Retinal pigment epithelial cell (primary cell): ENCODE measurements around the gene PTPRN2.

Experiments used
- DNase-seq: peaks from one replicate; pipeline ENCODE4 v3.0.0-alpha.2; 2010; ENCODE audit warnings: low read depth
- H3K4me3 ChIP-seq: 2 replicates; pipeline ENCODE4 v1.5.1; 2011; ENCODE audit warnings: mild to moderate bottlenecking, low read length, control low read depth, moderate library complexity
- TF ChIP-seq, protein P1 (sequence below): conservative IDR thresholded peaks from 2 replicates; pipeline ENCODE4 v1.5.1; 2011; ENCODE audit warnings: low read depth, low read length, control low read depth, inconsistent platforms

Gene PTPRN2

DNA sequence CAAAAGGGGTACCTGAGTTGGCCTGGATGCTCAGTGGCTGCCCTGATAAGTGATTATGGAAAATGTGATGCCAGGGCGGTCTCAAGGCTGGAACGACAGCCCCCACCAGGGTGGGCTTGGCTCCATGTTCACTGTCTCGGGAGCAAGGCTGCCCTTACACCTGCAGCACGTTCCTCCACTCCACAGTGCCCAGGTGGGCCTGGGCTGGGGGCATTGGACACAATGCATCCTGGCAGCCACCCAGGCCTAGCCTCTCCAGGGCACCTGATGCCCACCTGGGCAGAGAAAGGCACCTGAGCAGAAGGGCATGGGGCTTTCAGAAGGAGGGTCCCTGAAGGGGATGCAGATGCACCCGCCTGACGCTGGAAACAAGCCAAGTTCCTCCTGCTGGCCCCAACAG lies 702.5 kb downstream of the PTPRN2 start:
- no peak overlapping the region for H3K4me3 ChIP-seq
- no peak for DNase-seq
- TF ChIP-seq, protein P1, sequence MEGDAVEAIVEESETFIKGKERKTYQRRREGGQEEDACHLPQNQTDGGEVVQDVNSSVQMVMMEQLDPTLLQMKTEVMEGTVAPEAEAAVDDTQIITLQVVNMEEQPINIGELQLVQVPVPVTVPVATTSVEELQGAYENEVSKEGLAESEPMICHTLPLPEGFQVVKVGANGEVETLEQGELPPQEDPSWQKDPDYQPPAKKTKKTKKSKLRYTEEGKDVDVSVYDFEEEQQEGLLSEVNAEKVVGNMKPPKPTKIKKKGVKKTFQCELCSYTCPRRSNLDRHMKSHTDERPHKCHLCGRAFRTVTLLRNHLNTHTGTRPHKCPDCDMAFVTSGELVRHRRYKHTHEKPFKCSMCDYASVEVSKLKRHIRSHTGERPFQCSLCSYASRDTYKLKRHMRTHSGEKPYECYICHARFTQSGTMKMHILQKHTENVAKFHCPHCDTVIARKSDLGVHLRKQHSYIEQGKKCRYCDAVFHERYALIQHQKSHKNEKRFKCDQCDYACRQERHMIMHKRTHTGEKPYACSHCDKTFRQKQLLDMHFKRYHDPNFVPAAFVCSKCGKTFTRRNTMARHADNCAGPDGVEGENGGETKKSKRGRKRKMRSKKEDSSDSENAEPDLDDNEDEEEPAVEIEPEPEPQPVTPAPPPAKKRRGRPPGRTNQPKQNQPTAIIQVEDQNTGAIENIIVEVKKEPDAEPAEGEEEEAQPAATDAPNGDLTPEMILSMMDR: no peak

DNA sequence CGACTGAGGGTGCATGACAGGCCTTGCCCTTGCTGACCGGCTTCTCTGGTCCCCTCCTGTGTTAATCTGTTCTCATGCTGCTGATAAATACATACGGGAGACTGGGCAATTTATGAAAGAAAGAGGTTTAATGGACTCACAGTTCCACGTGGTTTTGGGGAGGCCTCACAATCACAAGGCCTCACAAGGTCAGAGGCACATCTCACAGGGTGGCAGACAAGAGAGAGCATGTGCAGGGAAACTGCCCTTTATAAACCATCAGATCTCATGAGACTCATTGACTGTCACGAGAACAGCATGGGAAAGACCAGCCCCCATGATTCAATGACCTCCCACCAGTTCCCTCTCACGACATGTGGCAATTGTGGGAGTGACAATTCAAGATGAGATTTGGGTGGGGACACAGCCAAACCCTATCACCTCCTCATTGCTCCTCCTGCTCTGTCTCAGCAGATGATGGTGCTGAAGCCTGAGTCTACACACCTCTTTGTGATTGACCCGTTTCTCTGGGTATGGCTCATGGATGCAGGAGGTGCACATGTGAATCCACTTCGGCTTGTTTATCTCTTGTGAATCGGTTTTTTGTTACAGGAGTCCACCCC lies 703.1 kb downstream of the PTPRN2 start:
- DNase-seq: no peak
- H3K4me3 ChIP-seq: no peak overlapping the region
- TF ChIP-seq, protein P1: no peak

DNA sequence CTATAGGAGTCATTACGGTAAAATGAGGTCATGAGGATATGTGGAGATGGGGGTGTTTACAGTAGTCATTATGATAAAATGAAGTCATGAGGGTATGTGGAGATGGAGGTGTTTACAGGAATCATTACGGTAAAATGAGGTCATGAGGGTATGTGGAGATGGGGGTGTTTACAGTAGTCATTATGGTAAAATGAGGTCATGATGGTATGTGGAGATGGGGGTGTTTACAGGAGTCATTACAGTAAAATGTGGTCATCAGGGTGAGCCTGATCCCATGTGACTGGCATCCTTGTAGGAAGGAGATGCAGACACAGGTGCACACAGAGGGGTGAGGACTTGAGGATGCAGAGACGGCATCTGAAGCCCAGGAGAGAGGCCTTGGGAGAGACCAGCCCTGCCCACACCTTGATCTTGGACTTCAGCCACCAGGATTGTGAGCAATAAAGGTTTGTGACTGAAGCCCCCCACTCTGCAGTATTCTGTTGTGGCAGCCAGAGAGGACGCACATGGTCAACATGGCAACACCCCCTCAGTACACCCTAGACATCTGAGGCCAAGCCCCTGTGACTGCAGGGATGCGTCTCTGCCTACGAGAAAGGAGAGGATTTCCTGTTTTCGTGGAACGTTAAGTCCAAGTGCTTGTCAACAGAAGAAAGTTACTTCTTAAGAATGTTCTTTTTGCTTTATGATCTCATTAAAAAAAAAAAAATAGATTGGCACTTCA lies 706.4 kb downstream of the PTPRN2 start:
- DNase-seq: no peak
- TF ChIP-seq, protein P1: no peak
- no peak overlapping the region for H3K4me3 ChIP-seq

DNA sequence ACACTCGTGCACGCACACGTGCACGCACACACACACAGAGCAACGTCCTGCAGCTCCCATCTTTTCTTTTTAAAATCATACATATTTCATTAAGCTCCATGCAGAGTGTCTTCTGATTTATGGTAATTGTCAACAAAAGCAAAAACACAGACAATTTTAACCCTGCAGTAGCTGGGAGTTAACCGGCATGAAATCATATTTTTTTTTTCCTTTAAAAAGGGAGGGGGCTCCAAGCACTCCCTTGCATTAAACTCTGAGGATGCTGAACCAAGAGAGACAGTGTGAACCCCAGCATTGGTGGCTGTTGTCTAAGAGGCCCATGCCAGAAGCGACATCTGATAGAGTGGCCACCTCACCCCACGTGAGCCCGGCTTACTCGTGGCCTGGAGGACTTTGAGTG lies 708.2 kb downstream of the PTPRN2 start:
- TF ChIP-seq, protein P1: no peak
- no peak overlapping the region for H3K4me3 ChIP-seq
- DNase-seq: no peak

DNA sequence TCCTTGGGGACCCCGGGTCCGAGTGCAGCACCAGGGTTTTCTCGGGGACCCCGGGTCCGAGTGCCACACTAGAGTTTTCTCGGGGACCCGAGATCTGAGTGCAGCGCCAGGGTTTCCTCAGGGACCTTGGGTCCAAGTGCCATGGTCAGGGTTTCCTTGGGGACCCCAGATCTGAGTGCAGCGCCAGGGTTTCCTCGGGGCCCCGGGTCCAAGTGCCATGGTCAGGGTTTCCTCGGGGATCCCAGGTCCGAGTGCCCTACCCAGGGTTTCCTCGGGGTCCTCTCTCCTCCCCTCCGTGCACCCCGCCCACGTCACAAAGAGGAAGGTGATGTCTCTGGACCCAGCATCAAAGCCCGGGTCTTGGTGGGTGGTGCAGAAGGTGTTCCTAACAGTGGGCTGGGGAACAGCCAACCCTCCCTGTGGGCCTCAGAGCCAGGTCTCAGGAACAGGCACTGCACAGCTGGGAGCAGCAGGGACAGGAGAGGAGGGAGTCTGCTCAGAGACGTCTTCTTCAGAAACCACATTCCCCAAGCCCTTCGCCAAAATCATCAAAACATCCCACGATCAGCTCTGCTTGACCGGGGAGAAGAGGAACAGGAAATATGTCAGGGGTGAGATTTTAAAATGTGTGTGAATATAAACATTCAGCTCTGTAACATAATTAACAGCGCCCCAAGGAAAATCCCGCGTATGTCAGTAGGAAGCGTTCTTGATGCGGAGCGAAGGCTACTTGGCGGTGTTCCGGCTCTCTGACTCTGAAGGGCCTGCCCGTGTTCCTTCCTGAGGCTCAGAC lies 710.1 kb downstream of the PTPRN2 start:
- DNase-seq: no peak
- TF ChIP-seq, protein P1: no peak

DNA sequence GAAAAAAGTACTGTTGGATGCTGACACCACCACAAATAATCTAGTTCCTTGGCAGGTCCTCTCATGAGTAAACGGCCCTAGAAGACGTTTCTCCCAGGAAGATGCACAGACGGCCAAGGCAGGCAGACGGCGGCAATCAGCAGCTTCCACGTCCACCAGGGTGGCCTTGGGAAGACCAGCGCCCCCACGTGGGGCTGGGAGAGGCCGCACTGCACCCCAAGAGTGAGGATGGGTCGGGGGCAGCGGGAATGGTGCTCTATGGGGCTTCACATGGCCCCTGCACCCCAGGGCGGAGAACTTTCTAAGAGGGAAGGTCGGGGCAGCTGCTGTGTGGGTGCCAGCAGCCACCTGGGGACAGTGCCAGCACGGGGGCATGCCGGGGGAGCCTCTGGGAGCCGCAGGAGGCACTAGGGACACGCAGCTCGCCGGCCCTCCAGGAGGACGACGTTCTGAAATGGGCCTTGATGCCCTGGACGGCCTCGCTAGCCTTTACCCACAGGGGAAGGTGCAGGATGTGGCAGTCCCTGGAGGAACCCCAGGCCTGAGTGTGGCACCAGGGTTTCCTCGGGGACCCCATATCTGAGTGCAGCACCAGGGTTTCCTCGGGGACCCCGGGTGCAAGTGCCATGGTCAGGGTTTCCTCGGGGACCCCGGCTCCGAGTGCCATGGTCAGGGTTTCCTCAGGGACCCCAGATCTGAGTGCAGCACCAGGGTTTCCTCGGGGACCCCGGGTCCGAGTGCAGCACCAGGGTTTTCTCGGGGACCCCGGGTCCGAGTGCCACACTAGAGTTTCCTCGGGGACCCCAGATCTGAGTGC lies 710.9 kb downstream of the PTPRN2 start:
- TF ChIP-seq, protein P1: no peak
- no peak overlapping the region for H3K4me3 ChIP-seq
- DNase-seq: no peak

More for the DNA sequence above, 710.1 kb downstream of the PTPRN2 start:
- no peak overlapping the region for H3K4me3 ChIP-seq
